GM06990 (cell line): Measurements from ENCODE around the gene CTNNA3.
A peak's percentile ranks its signal among the peaks of the same experiment; 100 is the strongest.
"Not testable (repeated sequence)": the region's sequence is repeated elsewhere in the genome, so short reads cannot be mapped to it uniquely, and the experiment has no call there.

Source experiments
- DNase-seq: peaks from one replicate; pipeline ENCODE4 v3.0.0-alpha.2; 2011; ENCODE audit not compliant: insufficient read length; ENCODE audit errors: extremely low read depth
- H3K27me3 ChIP-seq: replicated peaks from 2 replicates; pipeline ENCODE4 v1.6.0; 2011; ENCODE audit warnings: low read length; ENCODE audit not compliant: control insufficient read depth, insufficient read depth
- H3K36me3 ChIP-seq: 2 replicates; pipeline ENCODE4 v1.5.1; 2011; ENCODE audit warnings: low read length; ENCODE audit not compliant: control insufficient read depth, insufficient read depth
- H3K4me3 ChIP-seq: replicated peaks from 2 replicates; pipeline ENCODE4 v1.5.1; 2011; ENCODE audit warnings: low read depth, mild to moderate bottlenecking, control low read depth, low read length
- CTCF ChIP-seq: IDR thresholded peaks from 2 replicates; pipeline ENCODE4 v1.5.1; 2011; ENCODE audit warnings: low read length, control low read depth, mild to moderate bottlenecking, inconsistent platforms; ENCODE audit not compliant: insufficient read depth, poor library complexity, severe bottlenecking

The CTNNA3 gene

GRCh38 chr10:67705921-67706320 is 9.9 kb upstream of the CTNNA3 start:
- TF ChIP-seq CTCF: no peak
- Histone ChIP-seq H3K27me3 (no peaks in the 10 kb centered on the region), H3K36me3 (no peaks in the 10 kb centered on the region), H3K4me3 (no peak overlapping the region)
- DNase-seq: no peak

DNA sequence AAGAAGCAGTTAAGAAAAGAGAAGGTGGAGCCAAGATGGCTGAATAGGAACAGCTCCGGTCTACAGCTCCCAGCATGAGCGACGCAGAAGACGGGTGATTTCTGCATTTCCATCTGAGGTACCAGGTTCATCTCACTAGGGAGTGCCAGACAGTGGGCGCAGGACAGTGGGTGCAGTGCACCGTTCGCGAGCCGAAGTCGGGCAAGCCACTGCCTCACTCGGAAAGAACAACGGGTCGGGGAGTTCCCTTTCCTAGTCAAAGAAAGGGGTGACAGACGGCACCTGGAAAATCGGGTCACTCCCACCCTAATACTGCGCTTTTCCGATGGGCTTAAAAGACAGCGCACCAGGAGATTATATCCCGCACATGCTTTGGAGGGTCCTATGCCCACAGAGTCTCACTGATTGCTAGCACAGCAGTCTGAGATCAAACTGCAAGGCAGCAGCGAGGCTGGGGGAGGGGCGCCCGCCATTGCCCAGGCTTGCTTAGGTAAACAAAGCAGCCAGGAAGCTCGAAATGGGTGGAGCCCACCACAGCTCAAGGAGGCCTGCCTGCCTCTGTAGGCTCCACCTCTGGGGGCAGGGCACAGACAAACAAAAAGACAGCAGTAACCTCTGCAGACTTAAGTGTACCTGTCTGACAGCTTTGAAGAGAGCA is 3.7 kb upstream of the CTNNA3 start:
- H3K4me3 ChIP-seq, H3K27me3 ChIP-seq, H3K36me3 ChIP-seq, DNase-seq: not testable (repeated sequence)

- Histone ChIP-seq H3K4me3 (no peak overlapping the region), H3K36me3 (no peaks in the 10 kb centered on the region), H3K27me3 (no peaks in the 10 kb centered on the region)
- DNase-seq: no peak
- TF ChIP-seq CTCF: no peak
Observed at GRCh38 chr10:67698164-67698563, 2.2 kb upstream of the CTNNA3 start.

DNA sequence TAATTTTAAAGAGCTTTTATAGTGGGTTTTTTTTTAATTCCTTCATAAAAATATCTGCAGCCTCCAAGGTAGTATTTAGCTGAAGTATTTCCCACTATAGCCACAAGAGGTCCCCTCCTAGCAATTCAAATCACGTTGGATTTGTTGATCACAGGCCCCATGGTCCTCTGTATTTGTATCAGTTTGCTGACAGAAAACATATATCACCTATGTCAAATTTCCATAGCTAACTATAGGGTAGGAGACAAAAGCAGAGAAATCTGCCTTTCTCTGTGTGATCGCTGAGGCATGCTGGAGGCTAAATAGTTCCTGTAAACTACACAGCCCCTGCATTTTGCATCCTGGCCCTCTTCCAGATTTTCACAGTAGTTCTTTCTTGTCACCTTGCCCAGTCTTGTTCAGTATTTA is 1.7 kb upstream of the CTNNA3 start:
- Histone ChIP-seq H3K27me3 (no peaks in the 10 kb centered on the region), H3K36me3 (no peaks in the 10 kb centered on the region), H3K4me3 (no peak overlapping the region)
- DNase-seq: no peak
- TF ChIP-seq CTCF: peak; percentile 69

DNA sequence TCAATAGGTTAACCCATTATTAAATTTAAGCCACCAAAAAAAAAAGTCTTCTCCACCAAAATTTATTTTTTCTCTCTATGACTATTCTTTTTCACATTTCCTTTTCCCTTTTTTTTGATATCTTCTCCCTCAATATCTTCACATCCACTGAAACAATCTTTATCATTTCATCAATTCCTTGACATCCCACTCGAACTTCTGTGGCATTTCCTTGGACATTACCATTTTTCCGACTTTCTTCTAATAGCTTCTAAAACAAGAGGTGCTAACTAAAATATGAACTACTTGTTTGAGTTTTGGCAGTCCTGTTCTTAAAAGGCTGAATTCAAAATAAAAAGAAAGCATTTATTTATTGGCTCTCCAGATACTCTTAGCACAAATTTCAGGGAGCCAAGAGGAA is 684 bp upstream of the CTNNA3 start:
- no peaks in the 10 kb centered on the region for H3K36me3 ChIP-seq
- no peak overlapping the region for H3K4me3 ChIP-seq
- no peaks in the 10 kb centered on the region for H3K27me3 ChIP-seq
- TF ChIP-seq CTCF: no peak
- DNase-seq: no peak

- no peak for DNase-seq
- no peak for TF ChIP-seq CTCF
- H3K4me3 ChIP-seq: peak overlapping the region; percentile 8; the same call in 1 of the 2 replicates
- no peaks in the 10 kb centered on the region for H3K27me3 ChIP-seq
- no peaks in the 10 kb centered on the region for H3K36me3 ChIP-seq
Observed at GRCh38 chr10:67695555-67695954, 440 bp downstream of the CTNNA3 start.

- not testable (repeated sequence) for H3K36me3 ChIP-seq, H3K4me3 ChIP-seq, H3K27me3 ChIP-seq, DNase-seq
Observed at GRCh38 chr10:67691861-67692260, 4.1 kb downstream of the CTNNA3 start.

- H3K27me3 ChIP-seq, H3K36me3 ChIP-seq, DNase-seq, H3K4me3 ChIP-seq: not testable (repeated sequence)
Observed at GRCh38 chr10:67690540-67690939, 5.5 kb downstream of the CTNNA3 start.

GRCh38 chr10:67684140-67684539 is 11.9 kb downstream of the CTNNA3 start:
- H3K36me3 ChIP-seq, DNase-seq, H3K4me3 ChIP-seq, H3K27me3 ChIP-seq: not testable (repeated sequence)
